ENCODE results near the gene GALNT5.
A peak's percentile ranks its signal among the peaks of the same experiment; 100 is the strongest.

Gene GALNT5

DNA sequence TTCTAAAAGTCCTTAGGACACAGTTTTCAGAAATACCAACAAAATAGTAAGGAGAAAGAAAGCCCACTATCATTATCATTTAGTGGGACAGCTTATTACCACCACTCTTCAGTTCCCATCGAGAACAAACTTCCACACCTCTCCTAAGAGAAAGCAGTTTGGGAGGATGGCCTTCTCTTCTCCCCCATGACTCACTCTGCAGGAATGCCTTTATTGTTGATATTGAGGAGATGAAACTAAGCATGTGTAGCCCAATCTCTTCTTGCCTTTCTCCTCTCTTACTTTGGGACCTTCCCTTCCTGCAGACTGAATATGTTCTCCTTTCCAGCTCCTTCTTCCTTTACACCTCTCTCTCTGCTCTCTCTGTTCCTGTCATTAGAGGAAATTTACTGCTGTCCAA lies 98.1 kb downstream of the GALNT5 start:
- peak in 1 of 2 donors; percentile 19 for DNase-seq
- no peak overlapping the region for H2AK5ac ChIP-seq (ENCODE audit: low read length)
- H3K79me2 ChIP-seq (ENCODE audit: control insufficient read depth, insufficient read depth, low read length, poor library complexity): no peaks in the 10 kb centered on the region
- no peak overlapping the region for H3K4me2 ChIP-seq (ENCODE audit: low read length)
- no peak overlapping the region for H4K8ac ChIP-seq (ENCODE audit: low read depth, low read length)
- no peaks in the 10 kb centered on the region for H3K4me1 ChIP-seq (ENCODE audit: control insufficient read depth in 1 of 2, insufficient read depth in 2 of 2, low read length in 2 of 2)
- no peaks in the 10 kb centered on the region for H3K36me3 ChIP-seq (ENCODE audit: control insufficient read depth in 1 of 2, insufficient read depth in 2 of 2, low read length in 2 of 2)
- H2BK5ac ChIP-seq (ENCODE audit: low read depth, low read length, poor library complexity): no peak overlapping the region
- H3K14ac ChIP-seq (ENCODE audit: low read length): no peak overlapping the region
- H2AFZ ChIP-seq (ENCODE audit: insufficient read depth, low read length, poor library complexity): no peak overlapping the region
- H4K91ac ChIP-seq (ENCODE audit: low read depth, low read length): no peak overlapping the region
- no peak overlapping the region for H3K18ac ChIP-seq (ENCODE audit: low read length)
- no peaks in the 10 kb centered on the region for H3K27me3 ChIP-seq (ENCODE audit: insufficient read depth, low read length)
- H3K4ac ChIP-seq (ENCODE audit: low read depth, low read length): no peak overlapping the region
- no peak overlapping the region for H3K9ac ChIP-seq (ENCODE audit: low read length)
- no peak overlapping the region for H3K4me3 ChIP-seq (ENCODE audit: low read depth, low read length)
- H3K9me3 ChIP-seq (ENCODE audit: insufficient read depth, low read depth, low read length): no peaks in the 10 kb centered on the region
- H2BK12ac ChIP-seq (ENCODE audit: low read length): no peak overlapping the region
- H3K27ac ChIP-seq (ENCODE audit: low read depth, low read length): no peak overlapping the region
- H4K12ac ChIP-seq (ENCODE audit: low read depth, low read length): no peak overlapping the region
- no peaks in the 10 kb centered on the region for H3K79me1 ChIP-seq (ENCODE audit: low read length)
- H3K23ac ChIP-seq (ENCODE audit: low read length): no peak overlapping the region
- H2BK120ac ChIP-seq (ENCODE audit: insufficient read depth, low read length, poor library complexity): no peak overlapping the region
- no CpG with 5 or more reads among the region's 1 CpG for WGBS (ENCODE audit: extremely low coverage, insufficient coverage, insufficient read length)

DNA sequence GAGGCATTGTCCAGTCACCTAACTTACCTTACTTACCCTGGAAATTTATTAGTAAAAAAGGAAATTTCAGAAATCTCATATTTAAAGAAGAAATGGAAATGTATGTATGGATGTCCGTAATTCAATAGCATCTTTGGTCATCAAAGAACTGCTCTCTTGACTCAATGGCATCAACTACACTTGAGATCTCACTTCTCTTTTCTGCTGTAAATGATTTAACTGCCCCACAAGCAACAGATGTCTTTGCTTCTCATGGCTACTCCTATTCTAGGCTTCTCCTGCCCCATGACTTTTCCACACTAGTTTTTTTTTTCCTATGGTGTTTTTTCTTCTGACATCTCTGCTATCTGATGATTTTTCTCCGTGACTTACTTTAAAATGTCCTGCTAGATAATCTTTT lies 102.1 kb downstream of the GALNT5 start:
- no peak for DNase-seq
- no peak overlapping the region for H3K4me3 ChIP-seq (ENCODE audit: low read depth, low read length)
- H3K79me2 ChIP-seq (ENCODE audit: control insufficient read depth, insufficient read depth, low read length, poor library complexity): no peaks in the 10 kb centered on the region
- H3K4me2 ChIP-seq (ENCODE audit: low read length): no peak overlapping the region
- H3K18ac ChIP-seq (ENCODE audit: low read length): no peak overlapping the region
- no CpG with 5 or more reads among the region's 2 CpGs for WGBS (ENCODE audit: extremely low coverage, insufficient coverage, insufficient read length)
- H2AK5ac ChIP-seq (ENCODE audit: low read length): no peak overlapping the region
- no peak overlapping the region for H3K27ac ChIP-seq (ENCODE audit: low read depth, low read length)
- H3K4ac ChIP-seq (ENCODE audit: low read depth, low read length): no peak overlapping the region
- no peaks in the 10 kb centered on the region for H3K79me1 ChIP-seq (ENCODE audit: low read length)
- no peaks in the 10 kb centered on the region for H3K27me3 ChIP-seq (ENCODE audit: insufficient read depth, low read length)
- no peaks in the 10 kb centered on the region for H3K4me1 ChIP-seq (ENCODE audit: control insufficient read depth in 1 of 2, insufficient read depth in 2 of 2, low read length in 2 of 2)
- no peak overlapping the region for H3K9ac ChIP-seq (ENCODE audit: low read length)
- H2BK120ac ChIP-seq (ENCODE audit: insufficient read depth, low read length, poor library complexity): no peak overlapping the region
- no peak overlapping the region for H3K14ac ChIP-seq (ENCODE audit: low read length)
- no peak overlapping the region for H2AFZ ChIP-seq (ENCODE audit: insufficient read depth, low read length, poor library complexity)
- H3K23ac ChIP-seq (ENCODE audit: low read length): no peak overlapping the region
- H3K36me3 ChIP-seq (ENCODE audit: control insufficient read depth in 1 of 2, insufficient read depth in 2 of 2, low read length in 2 of 2): no peaks in the 10 kb centered on the region
- H4K12ac ChIP-seq (ENCODE audit: low read depth, low read length): no peak overlapping the region
- H4K8ac ChIP-seq (ENCODE audit: low read depth, low read length): no peak overlapping the region
- H2BK5ac ChIP-seq (ENCODE audit: low read depth, low read length, poor library complexity): no peak overlapping the region
- peaks cover 5% of the 10 kb centered on the region for H3K9me3 ChIP-seq (ENCODE audit: insufficient read depth, low read depth, low read length)
- H4K91ac ChIP-seq (ENCODE audit: low read depth, low read length): no peak overlapping the region
- no peak overlapping the region for H2BK12ac ChIP-seq (ENCODE audit: low read length)

DNA sequence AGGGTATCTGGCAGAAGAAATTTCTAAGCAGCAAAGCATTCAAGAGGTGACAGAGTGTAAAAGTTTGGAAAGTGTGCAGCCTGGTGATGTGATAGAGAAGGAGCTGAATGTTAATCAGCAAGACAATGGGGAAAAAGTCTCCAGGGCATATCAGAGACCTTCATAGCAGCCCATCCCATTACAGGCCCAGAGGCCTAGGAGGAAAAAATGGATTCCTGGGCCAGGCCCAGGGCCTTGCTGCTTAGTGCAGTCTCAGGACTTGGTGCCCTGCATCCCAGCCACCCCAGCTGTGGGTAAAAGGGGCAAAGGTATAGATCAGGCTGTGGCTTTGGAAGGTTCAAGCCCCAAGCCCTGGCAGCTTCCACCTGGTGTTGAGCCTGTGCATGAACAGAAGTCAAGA lies 104.0 kb downstream of the GALNT5 start:
- no peak overlapping the region for H4K12ac ChIP-seq (ENCODE audit: low read depth, low read length)
- H4K8ac ChIP-seq (ENCODE audit: low read depth, low read length): no peak overlapping the region
- H2BK12ac ChIP-seq (ENCODE audit: low read length): no peak overlapping the region
- H3K4me1 ChIP-seq (ENCODE audit: control insufficient read depth in 1 of 2, insufficient read depth in 2 of 2, low read length in 2 of 2): no peaks in the 10 kb centered on the region
- H3K9ac ChIP-seq (ENCODE audit: low read length): no peak overlapping the region
- no peak overlapping the region for H2AFZ ChIP-seq (ENCODE audit: insufficient read depth, low read length, poor library complexity)
- peaks cover 5% of the 10 kb centered on the region for H3K9me3 ChIP-seq (ENCODE audit: insufficient read depth, low read depth, low read length)
- H3K36me3 ChIP-seq (ENCODE audit: control insufficient read depth in 1 of 2, insufficient read depth in 2 of 2, low read length in 2 of 2): no peaks in the 10 kb centered on the region
- no peak overlapping the region for H2BK120ac ChIP-seq (ENCODE audit: insufficient read depth, low read length, poor library complexity)
- H2AK5ac ChIP-seq (ENCODE audit: low read length): no peak overlapping the region
- DNase-seq: no peak
- H3K27me3 ChIP-seq (ENCODE audit: insufficient read depth, low read length): no peaks in the 10 kb centered on the region
- H4K91ac ChIP-seq (ENCODE audit: low read depth, low read length): no peak overlapping the region
- H3K4ac ChIP-seq (ENCODE audit: low read depth, low read length): no peak overlapping the region
- H3K18ac ChIP-seq (ENCODE audit: low read length): no peak overlapping the region
- no peak overlapping the region for H3K4me2 ChIP-seq (ENCODE audit: low read length)
- H3K79me1 ChIP-seq (ENCODE audit: low read length): no peaks in the 10 kb centered on the region
- no peak overlapping the region for H3K23ac ChIP-seq (ENCODE audit: low read length)
- no peaks in the 10 kb centered on the region for H3K79me2 ChIP-seq (ENCODE audit: control insufficient read depth, insufficient read depth, low read length, poor library complexity)
- no peak overlapping the region for H3K4me3 ChIP-seq (ENCODE audit: low read depth, low read length)
- H3K27ac ChIP-seq (ENCODE audit: low read depth, low read length): no peak overlapping the region
- H3K14ac ChIP-seq (ENCODE audit: low read length): no peak overlapping the region
- H2BK5ac ChIP-seq (ENCODE audit: low read depth, low read length, poor library complexity): no peak overlapping the region

DNA sequence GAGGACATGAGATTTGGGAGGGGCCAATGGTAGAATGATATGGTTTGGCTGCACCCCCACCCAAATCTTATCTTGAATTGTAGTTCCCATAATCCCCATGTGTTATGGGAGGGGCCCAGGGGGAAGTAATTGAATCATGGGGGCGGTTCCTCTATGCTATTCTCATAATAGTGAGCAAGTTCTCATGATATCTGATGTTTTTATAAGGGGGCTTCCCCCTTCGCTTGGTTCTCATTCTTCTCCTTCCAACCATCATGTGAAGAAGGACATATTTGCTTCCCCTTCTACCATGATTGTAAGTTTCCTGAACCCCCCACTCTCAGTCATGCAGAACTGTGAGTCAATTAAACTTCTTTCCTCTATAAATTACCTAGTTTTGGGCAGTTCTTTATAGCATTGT lies 105.1 kb downstream of the GALNT5 start:
- peaks cover 5% of the 10 kb centered on the region for H3K9me3 ChIP-seq (ENCODE audit: insufficient read depth, low read depth, low read length)
- WGBS (ENCODE audit: extremely low coverage, insufficient coverage, insufficient read length): no CpG with 5 or more reads among the region's 2 CpGs
- no peak overlapping the region for H4K12ac ChIP-seq (ENCODE audit: low read depth, low read length)
- H3K9ac ChIP-seq (ENCODE audit: low read length): no peak overlapping the region
- no peak overlapping the region for H3K14ac ChIP-seq (ENCODE audit: low read length)
- H3K4ac ChIP-seq (ENCODE audit: low read depth, low read length): no peak overlapping the region
- H2BK12ac ChIP-seq (ENCODE audit: low read length): no peak overlapping the region
- H3K18ac ChIP-seq (ENCODE audit: low read length): no peak overlapping the region
- no peak overlapping the region for H4K91ac ChIP-seq (ENCODE audit: low read depth, low read length)
- H3K4me1 ChIP-seq (ENCODE audit: control insufficient read depth in 1 of 2, insufficient read depth in 2 of 2, low read length in 2 of 2): no peaks in the 10 kb centered on the region
- no peak overlapping the region for H2AFZ ChIP-seq (ENCODE audit: insufficient read depth, low read length, poor library complexity)
- no peak overlapping the region for H4K8ac ChIP-seq (ENCODE audit: low read depth, low read length)
- H3K27me3 ChIP-seq (ENCODE audit: insufficient read depth, low read length): no peaks in the 10 kb centered on the region
- H2AK5ac ChIP-seq (ENCODE audit: low read length): no peak overlapping the region
- H3K4me2 ChIP-seq (ENCODE audit: low read length): no peak overlapping the region
- no peaks in the 10 kb centered on the region for H3K79me2 ChIP-seq (ENCODE audit: control insufficient read depth, insufficient read depth, low read length, poor library complexity)
- H3K23ac ChIP-seq (ENCODE audit: low read length): no peak overlapping the region
- no peaks in the 10 kb centered on the region for H3K36me3 ChIP-seq (ENCODE audit: control insufficient read depth in 1 of 2, insufficient read depth in 2 of 2, low read length in 2 of 2)
- no peak overlapping the region for H2BK5ac ChIP-seq (ENCODE audit: low read depth, low read length, poor library complexity)
- no peak overlapping the region for H2BK120ac ChIP-seq (ENCODE audit: insufficient read depth, low read length, poor library complexity)
- no peak overlapping the region for H3K4me3 ChIP-seq (ENCODE audit: low read depth, low read length)
- H3K27ac ChIP-seq (ENCODE audit: low read depth, low read length): no peak overlapping the region
- no peak for DNase-seq
- no peaks in the 10 kb centered on the region for H3K79me1 ChIP-seq (ENCODE audit: low read length)
